ENCODE results near the gene PFKL. TPM values are rescaled to one million over a fixed set of nuclear protein-coding genes. Genes with fewer than 3 reads are reported as not detected.

The PFKL gene
- total and polyA plus RNA-seq, 2 donors (not counting 1 experiment from before 2014, with no cell fraction given), result 54.8 to 125 TPM

- Histone ChIP-seq H4K20me1 (ENCODE audit: control insufficient read depth, extremely low read depth, insufficient read depth, low read length) (no peaks in the 10 kb centered on the region), H2AFZ (ENCODE audit: low read length) (no peak overlapping the region), H3K4me2 (ENCODE audit: extremely low read depth, insufficient read depth, low read length) (no peak overlapping the region), H3K36me3 (ENCODE audit: control insufficient read depth, insufficient read depth, low read length) (no peaks in the 10 kb centered on the region), H3K27ac (ENCODE audit: insufficient read depth, low read length) (no peak overlapping the region), H3K9me3 (ENCODE audit: control insufficient read depth, insufficient read depth, low read depth, low read length) (no peaks in the 10 kb centered on the region), H3K9ac (ENCODE audit: insufficient read depth, low read length) (no peak overlapping the region), H3K4me3 (replicated peaks in 1 of 4; ENCODE audit: control extremely low read depth in 1 of 4, insufficient read depth in 1 of 4, low read depth in 3 of 4, low read length in 4 of 4) (no peak overlapping the region), H3K27me3 (ENCODE audit: control insufficient read depth, insufficient read depth, low read length) (no peaks in the 10 kb centered on the region), H3K4me1 (ENCODE audit: control insufficient read depth, extremely low read depth, insufficient read depth, low read length) (no peaks in the 10 kb centered on the region), H3K79me2 (ENCODE audit: control insufficient read depth, insufficient read depth, low read length) (no peaks in the 10 kb centered on the region)
- TF ChIP-seq EZH2 (IDR thresholded peaks at IDR 0.05; ENCODE audit: low read length, missing control alignments) (no peak), CTCF (conservative IDR thresholded peaks at IDR 0.05 in 1 of 2, IDR thresholded peaks at IDR 0.05 in 1 of 2; ENCODE audit: low read depth in 1 of 2, low read length in 2 of 2) (no peak)
- no peak for DNase-seq (ENCODE audit: low read depth in 2 of 2)
Observed at GRCh38 chr21:44374601-44375280, 74.9 kb downstream of the PFKL start.

- no peak overlapping the region for H3K4me2 ChIP-seq (ENCODE audit: extremely low read depth, insufficient read depth, low read length)
- no peaks in the 10 kb centered on the region for H3K27me3 ChIP-seq (ENCODE audit: control insufficient read depth, insufficient read depth, low read length)
- H3K36me3 ChIP-seq (ENCODE audit: control insufficient read depth, insufficient read depth, low read length), result no peaks in the 10 kb centered on the region
- H3K9me3 ChIP-seq (ENCODE audit: control insufficient read depth, insufficient read depth, low read depth, low read length), result no peaks in the 10 kb centered on the region
- no peaks in the 10 kb centered on the region for H3K79me2 ChIP-seq (ENCODE audit: control insufficient read depth, insufficient read depth, low read length)
- TF ChIP-seq CTCF (conservative IDR thresholded peaks at IDR 0.05 in 1 of 2, IDR thresholded peaks at IDR 0.05 in 1 of 2; ENCODE audit: low read depth in 1 of 2, low read length in 2 of 2), result no peak
- H3K4me1 ChIP-seq (ENCODE audit: control insufficient read depth, extremely low read depth, insufficient read depth, low read length), result no peaks in the 10 kb centered on the region
- no peak overlapping the region for H3K27ac ChIP-seq (ENCODE audit: insufficient read depth, low read length)
- no peak overlapping the region for H2AFZ ChIP-seq (ENCODE audit: low read length)
- no peaks in the 10 kb centered on the region for H4K20me1 ChIP-seq (ENCODE audit: control insufficient read depth, extremely low read depth, insufficient read depth, low read length)
- H3K9ac ChIP-seq (ENCODE audit: insufficient read depth, low read length), result no peak overlapping the region
- DNase-seq (ENCODE audit: low read depth in 2 of 2), result no peak
- no peak overlapping the region for H3K4me3 ChIP-seq (replicated peaks in 1 of 4; ENCODE audit: control extremely low read depth in 1 of 4, insufficient read depth in 1 of 4, low read depth in 3 of 4, low read length in 4 of 4)
Observed at GRCh38 chr21:44375281-44375651, 75.4 kb downstream of the PFKL start.

GRCh38 chr21:44375761-44376241 lies 75.9 kb downstream of the PFKL start:
- Histone ChIP-seq H4K20me1 (ENCODE audit: control insufficient read depth, extremely low read depth, insufficient read depth, low read length) (no peaks in the 10 kb centered on the region), H3K9ac (ENCODE audit: insufficient read depth, low read length) (no peak overlapping the region), H3K79me2 (ENCODE audit: control insufficient read depth, insufficient read depth, low read length) (no peaks in the 10 kb centered on the region), H3K36me3 (ENCODE audit: control insufficient read depth, insufficient read depth, low read length) (no peaks in the 10 kb centered on the region), H3K4me1 (ENCODE audit: control insufficient read depth, extremely low read depth, insufficient read depth, low read length) (no peaks in the 10 kb centered on the region), H3K9me3 (ENCODE audit: control insufficient read depth, insufficient read depth, low read depth, low read length) (no peaks in the 10 kb centered on the region), H3K27me3 (ENCODE audit: control insufficient read depth, insufficient read depth, low read length) (no peaks in the 10 kb centered on the region), H3K27ac (ENCODE audit: insufficient read depth, low read length) (no peak overlapping the region), H2AFZ (ENCODE audit: low read length) (no peak overlapping the region), H3K4me3 (replicated peaks in 1 of 4; ENCODE audit: control extremely low read depth in 1 of 4, insufficient read depth in 1 of 4, low read depth in 3 of 4, low read length in 4 of 4) (no peak overlapping the region), H3K4me2 (ENCODE audit: extremely low read depth, insufficient read depth, low read length) (no peak overlapping the region)
- no peak for DNase-seq (ENCODE audit: low read depth in 2 of 2)
- TF ChIP-seq EZH2 (IDR thresholded peaks at IDR 0.05; ENCODE audit: low read length, missing control alignments) (no peak), CTCF (conservative IDR thresholded peaks at IDR 0.05 in 1 of 2, IDR thresholded peaks at IDR 0.05 in 1 of 2; ENCODE audit: low read depth in 1 of 2, low read length in 2 of 2) (no peak)
